ENCODE data around the gene DZIP1L.

DNA sequence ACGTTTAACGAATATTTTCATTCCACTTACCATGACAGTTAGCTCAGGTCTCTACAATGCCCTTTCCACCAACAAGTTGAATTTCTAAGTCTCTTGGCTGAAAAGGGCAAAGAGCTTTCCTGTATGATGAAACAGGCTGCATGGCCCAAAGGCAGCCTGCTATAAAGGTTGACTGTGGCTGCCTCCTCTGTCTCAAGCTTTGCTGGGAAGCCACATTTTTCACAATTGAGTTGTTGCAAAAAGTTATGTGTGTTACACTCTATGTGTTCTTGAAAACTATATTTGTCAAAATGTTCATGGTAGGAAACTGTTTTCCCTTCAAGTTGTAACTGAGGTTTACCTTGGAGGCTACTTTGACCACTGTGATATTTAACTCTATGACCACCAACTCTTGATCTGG lies 49.5 kb downstream of the DZIP1L start:
- TF ChIP-seq, protein P1, sequence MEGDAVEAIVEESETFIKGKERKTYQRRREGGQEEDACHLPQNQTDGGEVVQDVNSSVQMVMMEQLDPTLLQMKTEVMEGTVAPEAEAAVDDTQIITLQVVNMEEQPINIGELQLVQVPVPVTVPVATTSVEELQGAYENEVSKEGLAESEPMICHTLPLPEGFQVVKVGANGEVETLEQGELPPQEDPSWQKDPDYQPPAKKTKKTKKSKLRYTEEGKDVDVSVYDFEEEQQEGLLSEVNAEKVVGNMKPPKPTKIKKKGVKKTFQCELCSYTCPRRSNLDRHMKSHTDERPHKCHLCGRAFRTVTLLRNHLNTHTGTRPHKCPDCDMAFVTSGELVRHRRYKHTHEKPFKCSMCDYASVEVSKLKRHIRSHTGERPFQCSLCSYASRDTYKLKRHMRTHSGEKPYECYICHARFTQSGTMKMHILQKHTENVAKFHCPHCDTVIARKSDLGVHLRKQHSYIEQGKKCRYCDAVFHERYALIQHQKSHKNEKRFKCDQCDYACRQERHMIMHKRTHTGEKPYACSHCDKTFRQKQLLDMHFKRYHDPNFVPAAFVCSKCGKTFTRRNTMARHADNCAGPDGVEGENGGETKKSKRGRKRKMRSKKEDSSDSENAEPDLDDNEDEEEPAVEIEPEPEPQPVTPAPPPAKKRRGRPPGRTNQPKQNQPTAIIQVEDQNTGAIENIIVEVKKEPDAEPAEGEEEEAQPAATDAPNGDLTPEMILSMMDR (IDR thresholded peaks at IDR 0.05) = no peak
- TF ChIP-seq POLR2A (IDR thresholded peaks at IDR 0.05) (no peak), EP300 (IDR thresholded peaks at IDR 0.05) (no peak), POLR2AphosphoS5 (IDR thresholded peaks at IDR 0.05) (no peak)
